PC-3 (cell line): ENCODE measurements around the gene CHKB.

ENCODE experiments used
- EZH2 ChIP-seq: fragments of 300-600 bp; sonication (generic); IDR thresholded peaks from one replicate; pipeline ENCODE4 v1.6.1; 2017; ENCODE audit warnings: antibody characterized with exemption, mild to moderate bottlenecking, low read length; ENCODE audit not compliant: unreplicated experiment
- TF ChIP-seq, protein P1 (sequence below): fragments of 300-600 bp; sonication (generic); conservative IDR thresholded peaks from 2 replicates; pipeline ENCODE4 v1.5.1; 2017; ENCODE audit warnings: antibody characterized with exemption, low read depth, mild to moderate bottlenecking, low read length

DNA sequence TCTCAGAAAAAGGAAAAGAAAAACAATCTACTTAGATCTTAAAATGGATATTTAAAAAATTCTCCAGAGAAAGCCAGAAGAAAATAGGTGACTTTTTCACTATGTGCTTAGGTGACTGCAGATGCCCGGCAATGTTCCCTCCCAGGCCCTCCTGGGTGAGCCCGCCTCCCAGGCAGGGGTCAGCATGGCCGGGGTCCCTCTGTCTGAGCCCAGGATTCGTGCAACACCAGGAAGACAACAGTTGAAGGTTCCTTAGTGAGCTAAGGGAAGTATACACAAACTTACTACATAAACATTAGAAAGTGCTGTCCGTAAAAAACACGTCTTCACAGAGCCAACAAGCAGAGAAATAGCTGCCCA, 29.5 kb upstream of the CHKB start:
- TF ChIP-seq, protein P1, sequence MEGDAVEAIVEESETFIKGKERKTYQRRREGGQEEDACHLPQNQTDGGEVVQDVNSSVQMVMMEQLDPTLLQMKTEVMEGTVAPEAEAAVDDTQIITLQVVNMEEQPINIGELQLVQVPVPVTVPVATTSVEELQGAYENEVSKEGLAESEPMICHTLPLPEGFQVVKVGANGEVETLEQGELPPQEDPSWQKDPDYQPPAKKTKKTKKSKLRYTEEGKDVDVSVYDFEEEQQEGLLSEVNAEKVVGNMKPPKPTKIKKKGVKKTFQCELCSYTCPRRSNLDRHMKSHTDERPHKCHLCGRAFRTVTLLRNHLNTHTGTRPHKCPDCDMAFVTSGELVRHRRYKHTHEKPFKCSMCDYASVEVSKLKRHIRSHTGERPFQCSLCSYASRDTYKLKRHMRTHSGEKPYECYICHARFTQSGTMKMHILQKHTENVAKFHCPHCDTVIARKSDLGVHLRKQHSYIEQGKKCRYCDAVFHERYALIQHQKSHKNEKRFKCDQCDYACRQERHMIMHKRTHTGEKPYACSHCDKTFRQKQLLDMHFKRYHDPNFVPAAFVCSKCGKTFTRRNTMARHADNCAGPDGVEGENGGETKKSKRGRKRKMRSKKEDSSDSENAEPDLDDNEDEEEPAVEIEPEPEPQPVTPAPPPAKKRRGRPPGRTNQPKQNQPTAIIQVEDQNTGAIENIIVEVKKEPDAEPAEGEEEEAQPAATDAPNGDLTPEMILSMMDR, result no peak
- TF ChIP-seq EZH2, result no peak
